Measurements from ENCODE around the gene ALPL.

DNA sequence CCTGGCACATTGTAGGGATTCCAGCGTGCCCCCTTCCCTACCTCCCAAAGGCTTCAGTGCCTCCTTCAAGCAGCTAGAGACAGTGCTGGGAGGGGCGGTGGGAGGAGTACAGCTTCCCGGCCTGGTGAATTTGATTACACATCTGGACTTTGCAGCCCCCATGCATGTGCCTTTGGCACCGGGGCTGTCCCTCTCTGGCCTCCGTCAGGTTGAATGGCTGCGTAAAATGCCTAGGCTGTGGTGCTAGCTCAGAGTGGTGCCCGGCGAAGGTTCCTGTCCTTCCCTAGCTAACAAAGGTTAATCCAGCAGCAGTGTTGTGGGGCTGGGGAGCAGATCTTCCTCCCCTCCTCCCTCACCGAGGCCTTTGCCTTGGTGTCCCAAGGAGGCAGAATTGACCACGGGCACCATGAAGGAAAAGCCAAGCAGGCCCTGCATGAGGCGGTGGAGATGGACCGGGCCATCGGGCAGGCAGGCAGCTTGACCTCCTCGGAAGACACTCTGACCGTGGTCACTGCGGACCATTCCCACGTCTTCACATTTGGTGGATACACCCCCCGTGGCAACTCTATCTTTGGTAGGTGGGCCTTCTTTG is 66.2 kb downstream of the ALPL start:
- TF ChIP-seq SRF (IDR thresholded peaks at IDR 0.05; ENCODE audit: low read depth in 2 of 2, low read length in 2 of 2) (no peak), DPF2 (IDR thresholded peaks at IDR 0.05) (no peak), ATF7 (IDR thresholded peaks at IDR 0.05; ENCODE audit: low read depth) (no peak), SMC3 (IDR thresholded peaks at IDR 0.05; ENCODE audit: borderline replicate concordance, low read length) (no peak)

All from GM12878 (cell line).